Panc1 (cell line): ENCODE results near the gene FEV. TPM values are rescaled to one million over a fixed set of nuclear protein-coding genes. Genes with fewer than 3 reads are reported as not detected.

Source experiments
- ATAC-seq: fragments of 200-7000 bp; cut with Tn5 transposase; 2 replicates; pipeline ENCODE4 v1.9.1; 2020; ENCODE audit warnings: mild to moderate bottlenecking, moderate library complexity
- BruUV-seq: library from RNA; stranded (reverse); fragments of 400-500 nt; replicated peaks from 2 replicates; lab custom pipeline; 2021; lab: Mats Ljungman, UMichigan
- CTCF ChIA-PET: fragments of 300-600 bp; sonication (Branson Sonifier 250); formaldehyde crosslinking; loops from one replicate; lab custom pipeline; 2022; ENCODE audit warnings: antibody characterized with exemption; lab: Charles Lee
- POLR2A ChIA-PET: fragments of 300-600 bp; sonication (Branson Sonifier 250); formaldehyde crosslinking; loops from one replicate; lab custom pipeline; 2022; ENCODE audit warnings: antibody characterized with exemption; lab: Charles Lee
- DNase-seq: peaks from one replicate; pipeline ENCODE4 v3.0.0-alpha.2; 2010; ENCODE audit warnings: low read depth, low spot score
- H3K27ac ChIP-seq: 2 replicates; pipeline ENCODE4 v1.5.1; 2011; ENCODE audit warnings: mild to moderate bottlenecking, low read length, inconsistent platforms
- H3K27me3 ChIP-seq: fragments of 200-500 bp; sonication (Bioruptor generic); 2 replicates; pipeline ENCODE4 v1.6.0; 2014; ENCODE audit warnings: low read length, inconsistent platforms; ENCODE audit not compliant: control insufficient read depth, insufficient read depth
- H3K36me3 ChIP-seq: fragments of 200-500 bp; sonication (Bioruptor generic); 2 replicates; pipeline ENCODE4 v1.5.1; 2014; ENCODE audit warnings: inconsistent platforms, mild to moderate bottlenecking, low read length, moderate library complexity; ENCODE audit not compliant: control insufficient read depth, insufficient read depth
- H3K4me1 ChIP-seq: 2 replicates; pipeline ENCODE4 v1.5.1; 2011; ENCODE audit warnings: inconsistent platforms, mild to moderate bottlenecking, low read length, moderate library complexity; ENCODE audit not compliant: control insufficient read depth, insufficient read depth
- H3K4me3 ChIP-seq, 2 experiments: 2 replicates each; pipeline ENCODE4 v1.5.1; 2011 to 2012; ENCODE audit warnings: low read depth in 2 of 2, low read length in 2 of 2, mild to moderate bottlenecking in 2 of 2, inconsistent platforms in 1 of 2, moderate library complexity in 1 of 2
- H3K9me3 ChIP-seq: fragments of 200-500 bp; sonication (Bioruptor generic); 2 replicates; pipeline ENCODE4 v1.5.1; 2014; ENCODE audit warnings: low read depth, mild to moderate bottlenecking, inconsistent platforms, low read length, moderate library complexity; ENCODE audit not compliant: control insufficient read depth, insufficient read depth
- CTCF ChIP-seq: fragments of 450-650 bp; IDR thresholded peaks from 2 replicates; pipeline ENCODE4 v1.5.1; 2017; ENCODE audit warnings: mild to moderate bottlenecking
- POLR2AphosphoS5 ChIP-seq: IDR thresholded peaks from 2 replicates; pipeline ENCODE4 v1.6.1; 2012; ENCODE audit warnings: mild to moderate bottlenecking, low read depth, low read length, moderate library complexity
- SIN3A ChIP-seq: IDR thresholded peaks from 2 replicates; pipeline ENCODE4 v1.6.1; 2012; ENCODE audit warnings: low read depth, mild to moderate bottlenecking, low read length, moderate library complexity, borderline replicate concordance; ENCODE audit not compliant: insufficient read depth
- TCF7L2 ChIP-seq: IDR thresholded peaks from 2 replicates; pipeline ENCODE4 v1.6.1; 2011; ENCODE audit warnings: mild to moderate bottlenecking, low read depth, low read length, inconsistent platforms
- in situ Hi-C: cut with HindIII; loops from 2 replicates; pipeline ENCODE4 v1.10.0; 2016; ENCODE audit warnings: low sequenced_read_pairs, low pct_unique_long_range_greater_than_20kb
- intact Hi-C: fragments of 100-400 bp; cut with micrococcal nuclease; formaldehyde crosslinking; loops from one replicate; pipeline ENCODE4 v1.10.0; 2022; ENCODE audit not compliant: unreplicated experiment
- total RNA-seq: library from RNA; stranded (reverse); gene quantifications from one replicate; pipeline ENCODE4 v1.2.1, GENCODE V29; 2021; ENCODE audit not compliant: unreplicated experiment
- TF ChIP-seq, protein P1 (sequence below), 2 experiments: IDR thresholded peaks; 2 replicates each; pipeline ENCODE4 v1.6.1; 2011 to 2012; ENCODE audit warnings: low read depth in 2 of 2, control low read depth in 1 of 2, low read length in 1 of 2, mild to moderate bottlenecking in 1 of 2, moderate library complexity in 1 of 2; ENCODE audit not compliant: insufficient read depth in 1 of 2

Gene FEV
- total RNA-seq, 1 experiment from 2014 or later, result not detected

GRCh38 chr2:218995561-218995960 lies 10.6 kb upstream of the FEV start:
- Histone ChIP-seq H3K4me1 (peaks cover 4% of the 10 kb centered on the region; the same call in 1 of the 2 replicates), H3K4me3 (no peak overlapping the region), H3K27ac (no peak overlapping the region), H3K9me3 (no peaks in the 10 kb centered on the region), H3K36me3 (no peaks in the 10 kb centered on the region), H3K27me3 (peaks cover 2% of the 10 kb centered on the region; the same call in 1 of the 2 replicates)
- peak; percentile 33; the same call in 1 of the 2 replicates for ATAC-seq
- TF ChIP-seq, protein P1, sequence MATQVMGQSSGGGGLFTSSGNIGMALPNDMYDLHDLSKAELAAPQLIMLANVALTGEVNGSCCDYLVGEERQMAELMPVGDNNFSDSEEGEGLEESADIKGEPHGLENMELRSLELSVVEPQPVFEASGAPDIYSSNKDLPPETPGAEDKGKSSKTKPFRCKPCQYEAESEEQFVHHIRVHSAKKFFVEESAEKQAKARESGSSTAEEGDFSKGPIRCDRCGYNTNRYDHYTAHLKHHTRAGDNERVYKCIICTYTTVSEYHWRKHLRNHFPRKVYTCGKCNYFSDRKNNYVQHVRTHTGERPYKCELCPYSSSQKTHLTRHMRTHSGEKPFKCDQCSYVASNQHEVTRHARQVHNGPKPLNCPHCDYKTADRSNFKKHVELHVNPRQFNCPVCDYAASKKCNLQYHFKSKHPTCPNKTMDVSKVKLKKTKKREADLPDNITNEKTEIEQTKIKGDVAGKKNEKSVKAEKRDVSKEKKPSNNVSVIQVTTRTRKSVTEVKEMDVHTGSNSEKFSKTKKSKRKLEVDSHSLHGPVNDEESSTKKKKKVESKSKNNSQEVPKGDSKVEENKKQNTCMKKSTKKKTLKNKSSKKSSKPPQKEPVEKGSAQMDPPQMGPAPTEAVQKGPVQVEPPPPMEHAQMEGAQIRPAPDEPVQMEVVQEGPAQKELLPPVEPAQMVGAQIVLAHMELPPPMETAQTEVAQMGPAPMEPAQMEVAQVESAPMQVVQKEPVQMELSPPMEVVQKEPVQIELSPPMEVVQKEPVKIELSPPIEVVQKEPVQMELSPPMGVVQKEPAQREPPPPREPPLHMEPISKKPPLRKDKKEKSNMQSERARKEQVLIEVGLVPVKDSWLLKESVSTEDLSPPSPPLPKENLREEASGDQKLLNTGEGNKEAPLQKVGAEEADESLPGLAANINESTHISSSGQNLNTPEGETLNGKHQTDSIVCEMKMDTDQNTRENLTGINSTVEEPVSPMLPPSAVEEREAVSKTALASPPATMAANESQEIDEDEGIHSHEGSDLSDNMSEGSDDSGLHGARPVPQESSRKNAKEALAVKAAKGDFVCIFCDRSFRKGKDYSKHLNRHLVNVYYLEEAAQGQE (IDR thresholded peaks at IDR 0.05; ENCODE audit: insufficient read depth in 1 of 2, low read depth in 2 of 2, low read length in 1 of 2), result no peak
- TF ChIP-seq POLR2AphosphoS5 (no peak), TCF7L2 (no peak), SIN3A (no peak), CTCF (no peak)
- BruUV-seq, result no TSS peak
- in situ Hi-C loops (no loop called here), intact Hi-C loops (loop anchor here (10.0 kb wide), 1 partner anchor 159 kb away; no protein-coding TSS in a partner anchor)
- DNase-seq, result no peak
- CTCF ChIA-PET, result interaction anchor here (0.6 to 3.3 kb wide), 6 partner anchors 12 to 288 kb away, joined by 3 to 20 read pairs (median 7); no protein-coding TSS in a partner anchor
- POLR2A ChIA-PET, result no interaction called here

DNA sequence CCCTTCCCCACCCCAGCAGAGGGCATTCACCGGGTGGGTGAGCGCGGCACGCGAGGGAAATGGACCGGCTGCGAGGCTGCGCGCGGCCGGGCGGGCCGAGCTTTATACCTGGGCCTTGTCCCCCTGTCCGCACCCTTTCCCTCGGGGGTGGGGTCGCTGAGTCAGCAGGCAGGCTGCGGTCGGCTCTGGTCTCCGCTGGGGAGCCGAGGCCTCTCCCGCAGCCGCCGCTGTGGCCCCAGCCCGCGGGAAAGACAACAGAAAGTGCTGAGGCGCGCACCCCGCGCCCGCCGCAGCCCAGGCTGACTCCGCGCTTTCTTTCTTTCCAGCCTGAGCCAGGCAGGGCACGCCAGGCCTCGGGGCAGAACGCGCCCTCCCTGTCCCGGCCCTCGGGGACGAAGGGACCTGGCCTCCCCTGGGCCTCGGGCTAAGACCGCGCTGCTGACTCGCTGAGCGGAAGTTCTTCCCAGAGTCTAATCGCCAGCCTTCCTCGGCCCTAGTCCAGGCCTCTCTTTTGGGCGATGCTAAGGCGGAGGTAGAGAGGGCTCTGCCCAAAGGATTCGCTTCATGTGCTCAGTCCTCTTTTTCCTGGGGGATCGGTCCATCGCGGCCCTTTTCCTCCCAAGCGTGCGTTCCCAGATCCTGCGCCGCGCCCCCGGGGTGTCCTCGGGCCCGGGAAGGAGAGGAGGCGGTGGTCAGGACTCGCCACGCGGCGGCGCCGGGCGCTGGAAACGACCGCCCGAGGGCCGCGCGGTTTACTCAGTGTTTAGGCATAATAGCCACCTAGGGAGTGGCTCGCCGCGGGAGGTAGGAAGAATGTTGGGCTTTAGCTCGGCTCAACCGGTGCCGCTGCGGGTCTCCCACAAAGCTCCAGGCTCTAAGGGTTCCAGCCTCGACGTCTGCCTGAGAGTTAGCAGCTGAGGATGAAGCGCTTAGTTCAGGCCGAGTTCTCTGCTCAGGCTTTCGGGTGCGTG lies 8.6 kb upstream of the FEV start, which contains the start of gene CRYBA2:
TSS of gene CRYBA2 (minus strand) at position 78 of the 971 bp plus-strand sequence. CDS start 246 bp downstream, outside the sequence.
- no peaks in the 10 kb centered on the region for H3K9me3 ChIP-seq
- intact Hi-C loops (loop anchor here (10.0 kb wide), 1 partner anchor 161 kb away; no protein-coding TSS in a partner anchor), in situ Hi-C loops (no loop called here)
- H3K4me3 ChIP-seq, result no peak within 1 kb of the TSS
- POLR2A ChIA-PET, result no interaction called here
- no peak for TF ChIP-seq SIN3A
- no peak for TF ChIP-seq POLR2AphosphoS5
- TF ChIP-seq TCF7L2, result no peak
- TF ChIP-seq CTCF, result no peak
- TF ChIP-seq, protein P1 (IDR thresholded peaks at IDR 0.05; ENCODE audit: insufficient read depth in 1 of 2, low read depth in 2 of 2, low read length in 1 of 2), result no peak
- no TSS peak for BruUV-seq
- CTCF ChIA-PET, result interaction anchor here (3.3 kb wide), 1 partner anchor 13 kb away, joined by 20 read pairs; no protein-coding TSS in a partner anchor
- H3K4me1 ChIP-seq, result 0 out of 2 replicates have a peak, but pooled peaks cover 4% of the 10 kb centered on the region
- ATAC-seq, result no peak
- no peak for DNase-seq
- H3K36me3 ChIP-seq, result no peaks in the 10 kb centered on the region
- no peak within 1 kb of the TSS for H3K27ac ChIP-seq
- H3K27me3 ChIP-seq, result peaks cover 2% of the 10 kb centered on the region; the same call in 1 of the 2 replicates
